ENCODE measurements around the gene MTF1.
A peak's percentile ranks its signal among the peaks of the same experiment; 100 is the strongest.
"Not testable (repeated sequence)": the region's sequence is repeated elsewhere in the genome, so short reads cannot be mapped to it uniquely, and the experiment has no call there.

Gene MTF1

DNA sequence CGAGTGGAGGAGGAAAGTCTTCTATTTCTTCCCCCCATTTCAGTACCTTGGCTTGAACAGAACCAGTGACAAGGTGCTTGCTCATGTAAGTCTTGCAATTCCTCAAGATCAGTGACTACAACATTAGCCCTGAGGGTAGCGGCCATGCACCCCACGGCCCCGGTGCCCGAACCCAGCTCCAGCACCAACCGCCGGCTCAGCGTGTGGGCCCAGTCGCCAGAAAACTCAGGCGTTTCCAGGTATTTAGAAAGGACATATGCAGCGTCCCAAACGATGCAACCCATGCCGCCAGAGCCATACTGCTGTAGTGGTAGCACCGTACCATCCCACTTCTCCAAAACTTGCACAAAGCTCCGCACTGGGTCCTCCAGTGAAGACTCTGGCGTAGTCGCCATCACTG lies 76.9 kb downstream of the MTF1 start:
- DNase-seq, result no peak

DNA sequence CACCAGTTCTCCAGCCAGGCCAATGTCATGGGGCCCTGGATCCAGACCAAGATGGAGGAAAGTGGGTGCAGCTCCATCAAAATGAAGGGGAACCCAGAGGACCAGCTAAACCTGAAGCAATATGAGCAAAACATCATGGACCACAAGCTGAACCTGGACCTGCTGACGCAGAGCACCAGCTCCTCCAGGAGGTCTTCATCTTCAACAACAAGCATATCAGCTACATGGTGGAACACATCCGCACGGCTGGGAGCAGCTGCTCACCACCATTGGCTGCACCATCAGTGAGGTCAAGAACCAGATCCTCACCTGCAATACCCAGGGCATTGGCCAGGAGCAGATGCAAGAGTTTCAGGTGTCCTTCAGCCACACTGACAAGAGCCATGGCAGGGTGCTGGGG lies 80.7 kb downstream of the MTF1 start:
- no peak for DNase-seq

- no peak for DNase-seq
Observed at GRCh38 chr1:37776946-37777516, 82.4 kb downstream of the MTF1 start.

GRCh38 chr1:37771440-37771839 lies 88.0 kb downstream of the MTF1 start:
- DNase-seq, result not testable (repeated sequence)

DNA sequence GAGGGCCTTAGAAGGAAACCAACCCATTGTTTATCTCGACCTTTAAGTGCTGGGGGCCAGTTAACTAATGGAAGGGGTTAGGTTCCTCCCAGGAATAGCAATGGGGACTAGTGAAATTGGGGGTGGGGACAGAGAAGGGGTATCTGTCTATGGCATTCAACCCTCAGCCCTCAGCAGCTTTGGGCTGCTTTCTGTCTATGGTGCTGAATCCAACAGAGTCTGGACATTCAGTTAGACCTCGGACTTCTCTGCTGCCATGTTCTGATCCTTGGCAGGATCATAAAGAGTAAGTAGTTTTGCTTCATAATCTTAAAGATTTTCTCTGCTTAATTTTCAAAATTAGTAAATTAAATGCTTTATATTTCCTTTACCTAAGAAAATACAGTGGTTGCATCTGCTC lies 91.9 kb downstream of the MTF1 start:
- no peak for DNase-seq

GRCh38 chr1:37765916-37766664 lies 93.3 kb downstream of the MTF1 start:
- DNase-seq, result peak; percentile 11

- peak; percentile 86 for DNase-seq
Observed at GRCh38 chr1:37764888-37765441, 94.4 kb downstream of the MTF1 start, which contains the start of gene EPHA10. Gene EPHA10 (minus strand): TSS chr1:37765120. CDS start chr1:37765066, 54 bp downstream.

DNA sequence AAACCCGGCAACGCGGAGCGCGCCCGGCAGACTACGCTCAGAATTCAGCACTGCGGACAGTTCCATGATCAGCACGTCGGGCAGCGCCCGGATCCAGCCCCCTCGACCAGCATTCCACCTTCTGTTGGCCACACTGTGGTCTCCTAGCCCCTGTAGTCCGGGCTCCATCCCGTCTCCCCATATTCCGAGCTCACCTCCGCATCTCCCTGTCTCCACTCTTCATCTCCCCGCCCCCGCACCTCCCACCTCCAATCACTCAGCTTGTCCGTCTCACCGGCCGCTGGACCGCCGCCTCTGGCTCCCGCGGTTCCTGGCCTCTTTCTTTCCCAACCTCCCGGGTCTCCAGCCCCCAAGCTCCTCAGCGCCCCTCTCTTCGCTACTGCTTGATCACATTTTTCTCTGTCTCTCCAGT lies 95.0 kb downstream of the MTF1 start:
- DNase-seq, result no peak

DNA sequence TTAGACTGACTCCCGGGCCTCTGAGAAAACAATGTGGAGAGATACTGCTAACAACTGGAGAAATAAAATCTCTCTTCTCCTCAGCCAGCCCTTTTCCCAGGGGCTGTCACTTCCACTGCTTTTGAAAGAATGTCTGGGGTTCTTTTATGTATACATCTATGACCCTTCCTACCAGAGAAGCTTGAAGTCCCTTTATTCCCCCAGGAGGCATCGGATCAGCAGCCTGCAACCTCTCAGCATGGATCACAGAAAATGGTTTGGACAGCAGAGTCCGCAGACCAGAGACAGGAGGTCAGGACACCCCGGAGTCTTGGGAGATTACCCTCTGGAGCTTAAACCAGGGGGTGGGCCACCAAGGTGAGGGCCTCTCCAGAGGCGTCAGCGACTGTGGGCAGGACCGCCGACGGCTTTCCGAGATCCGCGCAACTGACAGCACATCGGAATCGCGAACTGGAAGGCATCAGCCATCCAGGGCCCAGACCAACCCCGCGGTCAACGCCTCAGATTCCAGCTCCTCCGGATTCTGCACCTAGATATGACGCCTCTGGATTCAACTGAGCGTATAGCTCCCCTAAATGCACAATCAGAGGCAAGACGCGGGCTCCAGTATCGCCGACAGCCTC lies 95.5 kb downstream of the MTF1 start:
- DNase-seq, result no peak

- no peak for DNase-seq
Observed at GRCh38 chr1:37762516-37762915, 96.9 kb downstream of the MTF1 start.

- DNase-seq, result no peak
Observed at GRCh38 chr1:37761416-37762095, 97.8 kb downstream of the MTF1 start.
